NCI-H82 (cell line): ENCODE results near the gene PCDHB5.
"Not testable (repeated sequence)": the region's sequence is repeated elsewhere in the genome, so short reads cannot be mapped to it uniquely, and the experiment has no call there.

Experiments
- DNase-seq: peaks from one replicate; lab custom pipeline; 2025; lab: John Stamatoyannopoulos, UW

PCDHB5 gene

GRCh38 chr5:141135030-141135717 lies at the start of gene PCDHB5:
Gene PCDHB5 (plus strand): TSS chr5:141135206. CDS start chr5:141135435, 229 bp downstream.
- peak; percentile 60 for DNase-seq

- DNase-seq, result peak; percentile 64
These were observed 40.3 kb upstream of the PCDHB5 start, which contains the start of gene PCDHB2 for GRCh38 chr5:141094481-141095262. Gene PCDHB2 (plus strand): TSS chr5:141094615. CDS start chr5:141094791, 176 bp downstream.

GRCh38 chr5:141095263-141095641 lies 39.8 kb upstream of the PCDHB5 start:
- no peak for DNase-seq

- DNase-seq, result not testable (repeated sequence)
These were observed 38.8 kb upstream of the PCDHB5 start for GRCh38 chr5:141096181-141096580.

GRCh38 chr5:141096586-141096985 lies 38.4 kb upstream of the PCDHB5 start:
- DNase-seq, result not testable (repeated sequence)

GRCh38 chr5:141100243-141100805 lies 34.7 kb upstream of the PCDHB5 start, which contains the start of gene PCDHB3:
Gene PCDHB3 (plus strand): TSS chr5:141100473. CDS start chr5:141100650, 177 bp downstream.
- DNase-seq, result peak; percentile 70

- no peak for DNase-seq
These were observed 33.9 kb upstream of the PCDHB5 start for GRCh38 chr5:141101059-141101458.

GRCh38 chr5:141102070-141102469 lies 32.9 kb upstream of the PCDHB5 start:
- not testable (repeated sequence) for DNase-seq

GRCh38 chr5:141102471-141102870 lies 32.5 kb upstream of the PCDHB5 start:
- not testable (repeated sequence) for DNase-seq

GRCh38 chr5:141105350-141105749 lies 29.7 kb upstream of the PCDHB5 start:
- no peak for DNase-seq

GRCh38 chr5:141119250-141119649 lies 15.8 kb upstream of the PCDHB5 start:
- no peak for DNase-seq

- DNase-seq, result peak; percentile 76
These were observed 13.4 kb upstream of the PCDHB5 start, which contains the start of gene PCDHB4 for GRCh38 chr5:141121563-141121962. Gene PCDHB4 (plus strand): TSS chr5:141121818. CDS start chr5:141121999, 181 bp downstream.

GRCh38 chr5:141121985-141122384 lies 13.0 kb upstream of the PCDHB5 start:
- DNase-seq, result peak; percentile 30

- DNase-seq, result not testable (repeated sequence)
These were observed 11.4 kb upstream of the PCDHB5 start for GRCh38 chr5:141123396-141124135.

GRCh38 chr5:141127305-141127704 lies 7.7 kb upstream of the PCDHB5 start:
- no peak for DNase-seq

GRCh38 chr5:141135718-141136266 lies 786 bp downstream of the PCDHB5 start:
- no peak for DNase-seq

GRCh38 chr5:141137346-141137745 lies 2.3 kb downstream of the PCDHB5 start:
- DNase-seq, result not testable (repeated sequence)

- peak; percentile 19 for DNase-seq
These were observed 14.8 kb downstream of the PCDHB5 start, which contains the start of gene PCDHB6 for GRCh38 chr5:141149812-141150211. Gene PCDHB6 (plus strand): TSS chr5:141150057. CDS start chr5:141150258, 201 bp downstream.

- no peak for DNase-seq
These were observed 15.4 kb downstream of the PCDHB5 start for GRCh38 chr5:141150224-141150992.

- no peak for DNase-seq
These were observed 16.0 kb downstream of the PCDHB5 start for GRCh38 chr5:141150993-141151325.

- not testable (repeated sequence) for DNase-seq
These were observed 16.6 kb downstream of the PCDHB5 start for GRCh38 chr5:141151632-141152031.
